K562 (cell line): ENCODE results near the gene HMOX1.

Experiments used
- CTCF ChIP-seq, 3 experiments: IDR thresholded peaks in 2 of 3; conservative IDR thresholded peaks in 1 of 3; 2 replicates each; pipeline ENCODE4 v1.5.1; 2011 to 2012; ENCODE audit warnings: low read length in 3 of 3, mild to moderate bottlenecking in 3 of 3, control low read depth in 2 of 3, improper control_type of control experiment in 1 of 3, inconsistent platforms in 1 of 3, low read depth in 1 of 3, mixed read lengths in 1 of 3, moderate library complexity in 1 of 3; ENCODE audit not compliant: insufficient read depth in 2 of 3
- EP300 ChIP-seq: IDR thresholded peaks from 2 replicates; pipeline ENCODE4 v1.6.1; 2012; ENCODE audit warnings: low read length, improper control_type of control experiment
- HDAC6 ChIP-seq: IDR thresholded peaks from 2 replicates; pipeline ENCODE4 v1.6.1; 2012; ENCODE audit warnings: low read depth, mild to moderate bottlenecking, control low read depth, inconsistent platforms, low read length, moderate library complexity
- MXI1 ChIP-seq: IDR thresholded peaks from 2 replicates; pipeline ENCODE4 v1.6.1; 2011; ENCODE audit warnings: low read depth, mild to moderate bottlenecking, improper control_type of control experiment, low read length
- POLR2A ChIP-seq: fragments of 450-650 bp; conservative IDR thresholded peaks from 2 replicates; pipeline ENCODE4 v1.6.1; 2016
- POLR2AphosphoS5 ChIP-seq: IDR thresholded peaks from 2 replicates; pipeline ENCODE4 v1.6.1; 2011; ENCODE audit warnings: mild to moderate bottlenecking, low read depth, low read length, moderate library complexity; ENCODE audit not compliant: control insufficient read depth, insufficient read depth
- TAF1 ChIP-seq: IDR thresholded peaks from 2 replicates; pipeline ENCODE4 v1.6.1; 2011; ENCODE audit warnings: mild to moderate bottlenecking, low read length, moderate library complexity; ENCODE audit not compliant: insufficient read depth, control insufficient read depth, severe bottlenecking; ENCODE audit errors: extremely low read depth
- ZNF274 ChIP-seq: IDR thresholded peaks from 2 replicates; pipeline ENCODE4 v1.6.1; 2011; ENCODE audit warnings: low read depth, mild to moderate bottlenecking, low read length, moderate library complexity, borderline replicate concordance
- ZNF717 ChIP-seq: fragments of 250-450 bp; sonication (Bioruptor Pico); IDR thresholded peaks from 2 replicates; pipeline ENCODE4 v1.5.0; 2021
- ZZZ3 ChIP-seq: fragments of 450-650 bp; IDR thresholded peaks from 2 replicates; pipeline ENCODE4 v1.6.1; 2016; ENCODE audit warnings: antibody characterized with exemption, mild to moderate bottlenecking, moderate library complexity

- TF ChIP-seq ZZZ3 (no peak), HDAC6 (no peak), POLR2AphosphoS5 (no peak), EP300 (no peak), MXI1 (no peak), TAF1 (no peak), ZNF717 (no peak), POLR2A (no peak), ZNF274 (no peak), CTCF (IDR thresholded peaks at IDR 0.05 in 2 of 3, conservative IDR thresholded peaks at IDR 0.05 in 1 of 3; ENCODE audit: insufficient read depth in 2 of 3, low read depth in 1 of 3, low read length in 3 of 3) (no peak)
Observed at GRCh38 chr22:35384527-35384926, 3.6 kb downstream of the HMOX1 start.
